Measurements from ENCODE around the gene SLC4A3.

GRCh38 chr2:219636941-219637841, 9.8 kb downstream of the SLC4A3 start:
- no peak for TF ChIP-seq CTCF (IDR thresholded peaks at IDR 0.05)
- TF ChIP-seq POLR2A (IDR thresholded peaks at IDR 0.05), result no peak

Data from suprapubic skin (tissue), 3 donors.